ENCODE measurements around the gene NTSR1.

- TF ChIP-seq CTCF (IDR thresholded peaks at IDR 0.05; ENCODE audit: low read depth, low read length, missing input control), result no peak
- no peak for TF ChIP-seq YY1 (IDR thresholded peaks at IDR 0.05)
- no peak for TF ChIP-seq RAD21 (IDR thresholded peaks at IDR 0.05)
- TF ChIP-seq, protein P1, sequence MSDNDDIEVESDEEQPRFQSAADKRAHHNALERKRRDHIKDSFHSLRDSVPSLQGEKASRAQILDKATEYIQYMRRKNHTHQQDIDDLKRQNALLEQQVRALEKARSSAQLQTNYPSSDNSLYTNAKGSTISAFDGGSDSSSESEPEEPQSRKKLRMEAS (IDR thresholded peaks at IDR 0.05), result no peak
- TF ChIP-seq FOXA1 (IDR thresholded peaks at IDR 0.05), result no peak
- TF ChIP-seq NR2F2 (IDR thresholded peaks at IDR 0.05), result no peak
- TF ChIP-seq EGR1 (IDR thresholded peaks at IDR 0.05; ENCODE audit: low read depth in 2 of 2), result no peak
- TF ChIP-seq TAF1 (conservative IDR thresholded peaks at IDR 0.05), result no peak
- no peak for TF ChIP-seq GABPA (IDR thresholded peaks at IDR 0.05 in 1 of 2, conservative IDR thresholded peaks at IDR 0.05 in 1 of 2)
- TF ChIP-seq, protein P2, sequence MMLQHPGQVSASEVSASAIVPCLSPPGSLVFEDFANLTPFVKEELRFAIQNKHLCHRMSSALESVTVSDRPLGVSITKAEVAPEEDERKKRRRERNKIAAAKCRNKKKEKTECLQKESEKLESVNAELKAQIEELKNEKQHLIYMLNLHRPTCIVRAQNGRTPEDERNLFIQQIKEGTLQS (IDR thresholded peaks at IDR 0.05), result no peak
- TF ChIP-seq JUND (IDR thresholded peaks at IDR 0.05), result no peak
- TF ChIP-seq ZBTB33 (IDR thresholded peaks at IDR 0.05), result no peak
- TF ChIP-seq SP1 (IDR thresholded peaks at IDR 0.05), result no peak
- no peak for TF ChIP-seq REST (IDR thresholded peaks at IDR 0.05)
Observed at GRCh38 chr20:62735331-62735821, 26.7 kb downstream of the NTSR1 start.
